ENCODE data around the gene PRPF40A. TPM values are rescaled to one million over a fixed set of nuclear protein-coding genes. Genes with fewer than 3 reads are reported as not detected.

PRPF40A gene
- total RNA-seq, 1 donor from 2014 or later = 84.8 TPM

DNA sequence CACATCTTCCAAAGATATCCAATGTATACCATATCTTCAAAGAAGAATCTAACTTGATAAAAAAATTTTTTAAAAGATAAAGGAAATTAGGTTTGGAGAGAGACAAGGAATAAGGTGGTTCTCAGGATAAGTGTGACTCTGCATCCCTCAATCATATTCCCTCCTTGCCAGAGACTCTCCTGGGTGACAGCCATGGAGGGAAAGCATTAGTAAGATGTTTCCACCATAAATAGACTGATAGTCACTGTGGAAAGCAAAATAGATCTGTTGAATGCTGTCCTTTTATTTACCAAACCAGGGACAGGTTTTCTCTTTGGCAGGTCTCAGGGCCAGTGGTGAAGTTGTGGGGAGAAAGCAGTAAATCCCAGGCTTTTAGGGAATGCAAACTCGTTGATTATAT, 107.6 kb downstream of the PRPF40A start:
- no peak for DNase-seq
- TF ChIP-seq, protein P1, sequence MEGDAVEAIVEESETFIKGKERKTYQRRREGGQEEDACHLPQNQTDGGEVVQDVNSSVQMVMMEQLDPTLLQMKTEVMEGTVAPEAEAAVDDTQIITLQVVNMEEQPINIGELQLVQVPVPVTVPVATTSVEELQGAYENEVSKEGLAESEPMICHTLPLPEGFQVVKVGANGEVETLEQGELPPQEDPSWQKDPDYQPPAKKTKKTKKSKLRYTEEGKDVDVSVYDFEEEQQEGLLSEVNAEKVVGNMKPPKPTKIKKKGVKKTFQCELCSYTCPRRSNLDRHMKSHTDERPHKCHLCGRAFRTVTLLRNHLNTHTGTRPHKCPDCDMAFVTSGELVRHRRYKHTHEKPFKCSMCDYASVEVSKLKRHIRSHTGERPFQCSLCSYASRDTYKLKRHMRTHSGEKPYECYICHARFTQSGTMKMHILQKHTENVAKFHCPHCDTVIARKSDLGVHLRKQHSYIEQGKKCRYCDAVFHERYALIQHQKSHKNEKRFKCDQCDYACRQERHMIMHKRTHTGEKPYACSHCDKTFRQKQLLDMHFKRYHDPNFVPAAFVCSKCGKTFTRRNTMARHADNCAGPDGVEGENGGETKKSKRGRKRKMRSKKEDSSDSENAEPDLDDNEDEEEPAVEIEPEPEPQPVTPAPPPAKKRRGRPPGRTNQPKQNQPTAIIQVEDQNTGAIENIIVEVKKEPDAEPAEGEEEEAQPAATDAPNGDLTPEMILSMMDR (IDR thresholded peaks at IDR 0.05) = no peak
- Histone ChIP-seq H3K27me3 (ENCODE audit: low read depth) (no peaks in the 10 kb centered on the region), H3K4me3 (no peak overlapping the region), H3K36me3 (peaks cover 14% of the 10 kb centered on the region), H3K4me1 (no peaks in the 10 kb centered on the region), H3K9me3 (no peaks in the 10 kb centered on the region), H3K27ac (no peak overlapping the region)
- ATAC-seq = no peak
- intact Hi-C loops (cut with DNase I) = no loop called here

- no peak overlapping the region for H3K27ac ChIP-seq
- peaks cover 9% of the 10 kb centered on the region for H3K36me3 ChIP-seq
- ATAC-seq = no peak
- intact Hi-C loops (cut with DNase I) = no loop called here
- H3K27me3 ChIP-seq (ENCODE audit: low read depth) = no peaks in the 10 kb centered on the region
- no peaks in the 10 kb centered on the region for H3K4me1 ChIP-seq
- no peak overlapping the region for H3K4me3 ChIP-seq
- DNase-seq = no peak
- no peaks in the 10 kb centered on the region for H3K9me3 ChIP-seq
- TF ChIP-seq, protein P1 (IDR thresholded peaks at IDR 0.05) = no peak
Measured at GRCh38 chr2:152609154-152609553, 108.1 kb downstream of the PRPF40A start.

DNA sequence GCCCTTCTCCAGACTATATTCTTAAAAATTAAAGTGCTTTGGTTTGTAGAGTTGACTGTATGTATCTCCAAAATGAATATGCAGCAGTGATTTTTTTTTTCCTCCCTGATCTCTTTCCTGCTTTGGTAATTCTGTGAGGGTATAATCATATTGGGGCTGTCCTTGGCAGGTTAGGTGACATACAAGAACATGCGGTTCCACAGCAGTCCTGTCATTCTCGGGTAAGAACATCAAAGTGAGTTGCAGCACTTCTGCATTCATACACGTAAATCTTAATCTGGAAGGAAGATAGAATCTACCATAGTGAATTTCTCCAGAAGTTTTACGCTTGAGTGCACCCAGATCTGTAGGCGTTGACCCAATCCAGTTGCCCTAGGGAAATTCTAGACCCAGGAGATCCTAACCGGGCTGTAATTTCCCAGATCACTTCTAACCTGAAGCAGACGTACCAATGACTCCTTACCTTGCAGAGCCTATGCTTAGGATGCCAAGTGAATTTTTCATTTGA, 109.4 kb downstream of the PRPF40A start:
- TF ChIP-seq, protein P1 (IDR thresholded peaks at IDR 0.05) = no peak
- no peak overlapping the region for H3K4me3 ChIP-seq
- ATAC-seq (no peak), DNase-seq (no peak)
- no peaks in the 10 kb centered on the region for H3K27me3 ChIP-seq (ENCODE audit: low read depth)
- H3K4me1 ChIP-seq = no peaks in the 10 kb centered on the region
- H3K36me3 ChIP-seq = peaks cover 8% of the 10 kb centered on the region
- intact Hi-C loops (cut with DNase I) = no loop called here
- no peaks in the 10 kb centered on the region for H3K9me3 ChIP-seq
- no peak overlapping the region for H3K27ac ChIP-seq

GRCh38 chr2:152606941-152607340, 110.3 kb downstream of the PRPF40A start:
- Histone ChIP-seq H3K27me3 (ENCODE audit: low read depth) (no peaks in the 10 kb centered on the region), H3K36me3 (peaks cover 8% of the 10 kb centered on the region), H3K27ac (no peak overlapping the region), H3K4me1 (no peaks in the 10 kb centered on the region), H3K9me3 (no peaks in the 10 kb centered on the region), H3K4me3 (no peak overlapping the region)
- intact Hi-C loops (cut with DNase I) = no loop called here
- TF ChIP-seq, protein P1 (IDR thresholded peaks at IDR 0.05) = no peak
- ATAC-seq (no peak), DNase-seq (no peak)

- H3K4me1 ChIP-seq = no peaks in the 10 kb centered on the region
- intact Hi-C loops (cut with DNase I) = no loop called here
- no peaks in the 10 kb centered on the region for H3K9me3 ChIP-seq
- no peak overlapping the region for H3K4me3 ChIP-seq
- no peak overlapping the region for H3K27ac ChIP-seq
- ATAC-seq (no peak), DNase-seq (no peak)
- TF ChIP-seq, protein P1 (IDR thresholded peaks at IDR 0.05) = no peak
- no peaks in the 10 kb centered on the region for H3K27me3 ChIP-seq (ENCODE audit: low read depth)
- H3K36me3 ChIP-seq = peaks cover 8% of the 10 kb centered on the region
Measured at GRCh38 chr2:152606081-152606480, 111.2 kb downstream of the PRPF40A start.

GRCh38 chr2:152603166-152603565, 114.1 kb downstream of the PRPF40A start:
- H3K4me3 ChIP-seq = no peak overlapping the region
- no peaks in the 10 kb centered on the region for H3K27me3 ChIP-seq (ENCODE audit: low read depth)
- no peak for DNase-seq
- ATAC-seq = no peak
- TF ChIP-seq, protein P1 (IDR thresholded peaks at IDR 0.05) = no peak
- no peaks in the 10 kb centered on the region for H3K4me1 ChIP-seq
- intact Hi-C loops (cut with DNase I) = no loop called here
- no peak overlapping the region for H3K27ac ChIP-seq
- no peaks in the 10 kb centered on the region for H3K9me3 ChIP-seq
- peaks cover 6% of the 10 kb centered on the region for H3K36me3 ChIP-seq

All from lower lobe of right lung (tissue), 2 donors.